Measurements from ENCODE around the gene NRDC.
"Not testable (repeated sequence)": the region's sequence is repeated elsewhere in the genome, so short reads cannot be mapped to it uniquely, and the experiment has no call there.

The NRDC gene

GRCh38 chr1:51878616-51879336 is at the start of gene NRDC:
Gene NRDC, minus strand, starts transcription at chr1:51878727. Its CDS starts 112 bp downstream, at chr1:51878615.
- DNase-seq (ENCODE audit: low read depth) = peak; percentile 96

DNA sequence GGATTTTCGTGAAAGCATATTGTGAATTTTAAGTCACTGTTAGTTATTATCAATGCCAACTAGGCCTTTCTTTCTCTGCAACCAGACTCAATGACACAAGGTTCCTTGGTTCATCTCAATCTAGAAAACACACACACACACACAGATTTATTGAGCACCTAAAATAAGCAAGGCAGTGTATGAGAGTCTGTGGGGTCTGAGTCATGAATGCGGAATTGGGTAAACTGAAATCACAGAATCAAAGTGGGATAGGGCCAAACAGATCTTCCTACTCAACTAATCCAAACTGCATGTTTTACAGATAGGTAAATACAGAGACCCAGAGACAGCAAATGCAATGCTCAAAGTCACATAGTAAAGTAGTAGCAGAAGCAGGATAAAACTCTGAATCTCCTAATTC is 48.5 kb upstream of the NRDC start:
- no peak for DNase-seq (ENCODE audit: low read depth)

- no peak for DNase-seq (ENCODE audit: low read depth)
These were observed 47.8 kb upstream of the NRDC start for GRCh38 chr1:51926171-51926812.

DNA sequence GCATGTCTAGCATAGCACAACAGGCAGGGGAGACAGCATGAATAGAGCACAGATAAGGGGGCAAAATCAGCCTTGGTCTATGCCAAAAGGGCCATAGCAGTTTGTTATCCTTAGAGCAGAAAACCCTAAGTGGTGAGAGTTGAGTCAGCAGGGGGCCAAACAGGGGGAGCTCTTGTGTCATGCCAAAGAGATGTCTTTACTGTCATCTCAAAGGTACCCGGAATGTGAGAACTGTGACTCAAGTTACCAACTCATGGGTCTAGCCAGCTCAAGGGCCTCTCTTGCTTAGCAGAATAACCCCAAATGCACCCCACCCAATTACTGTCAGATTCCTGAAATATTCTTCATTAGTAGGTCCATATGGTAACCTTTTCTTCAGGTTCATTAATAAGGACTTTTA is 45.9 kb upstream of the NRDC start:
- no peak for DNase-seq (ENCODE audit: low read depth)

- no peak for DNase-seq (ENCODE audit: low read depth)
These were observed 43.5 kb upstream of the NRDC start for GRCh38 chr1:51922040-51922439.

DNA sequence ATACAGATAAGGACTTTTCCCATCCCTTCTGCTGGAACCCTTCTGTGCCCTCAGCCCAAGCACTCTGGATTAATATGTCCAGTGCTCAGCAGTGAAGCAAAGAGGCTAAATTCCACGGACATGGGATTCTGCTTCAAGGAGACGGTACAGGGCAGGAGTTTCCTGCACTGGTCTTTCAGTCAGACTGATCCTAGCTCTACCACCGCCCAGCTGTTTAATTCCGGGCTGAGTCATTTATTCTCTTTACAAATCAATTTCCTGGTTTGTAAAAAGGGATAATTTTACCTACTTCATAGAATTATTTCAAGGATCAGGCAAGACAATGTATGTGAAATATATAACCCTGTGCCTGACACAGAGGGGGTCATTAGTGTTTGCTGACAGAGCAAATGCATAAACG is 41.6 kb upstream of the NRDC start:
- DNase-seq (ENCODE audit: low read depth) = no peak

DNA sequence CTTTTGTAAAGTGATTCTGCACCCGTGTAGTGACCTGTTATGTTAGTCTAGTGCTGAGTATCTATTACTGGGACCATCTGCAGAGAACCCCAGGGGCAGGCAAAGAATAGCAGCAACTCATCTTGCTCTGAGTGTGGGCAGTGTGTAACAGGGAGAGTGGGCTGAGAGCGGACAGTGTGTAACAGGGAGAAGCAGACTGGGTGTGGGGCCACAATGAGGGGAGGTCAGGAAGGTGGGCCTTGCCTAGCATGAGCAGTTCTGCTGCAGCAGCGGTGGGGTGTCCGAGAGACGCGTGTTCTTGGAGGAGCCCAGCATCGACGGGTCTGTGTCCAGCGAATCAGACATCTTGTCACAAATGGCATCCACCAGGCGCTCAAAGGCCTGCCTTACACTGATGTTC is 41.2 kb upstream of the NRDC start:
- no peak for DNase-seq (ENCODE audit: low read depth)

DNA sequence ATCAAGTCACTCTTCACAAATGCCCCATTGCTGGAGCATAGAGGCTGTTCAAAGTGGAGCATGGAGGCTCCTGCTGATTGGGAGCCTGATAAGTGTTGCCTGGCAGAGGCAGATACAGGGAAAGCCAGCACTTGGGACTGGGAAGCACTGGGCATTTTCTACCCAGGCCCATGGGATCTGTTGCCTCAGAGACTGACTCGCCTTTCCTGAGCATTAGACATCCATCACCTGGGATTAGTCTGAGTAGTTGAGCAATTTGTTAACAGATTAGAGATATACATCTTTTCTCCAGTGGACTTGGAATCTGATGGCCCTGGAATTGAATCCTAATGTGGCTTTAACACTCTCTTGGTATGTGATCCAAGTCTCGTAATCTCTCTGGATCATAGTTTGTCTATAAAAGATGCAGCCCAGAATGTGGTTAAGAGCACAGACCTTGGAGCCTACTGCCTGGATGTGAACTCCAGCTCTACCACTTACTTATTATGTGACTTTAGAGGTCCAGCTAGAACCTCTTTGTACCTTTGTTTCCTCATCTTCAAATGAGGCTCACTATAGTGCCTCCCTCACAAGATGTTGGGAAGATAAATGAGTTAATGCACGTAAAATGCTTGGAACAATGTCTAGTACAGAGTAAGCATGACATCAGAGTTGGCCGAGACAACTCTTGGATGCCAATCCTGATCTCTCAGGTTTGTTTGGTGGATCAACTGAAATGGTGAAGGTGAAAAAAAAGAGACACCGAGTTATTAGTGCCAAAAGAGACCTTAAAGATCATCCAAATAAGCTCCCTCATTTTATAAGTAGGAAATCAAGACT is 38.3 kb upstream of the NRDC start:
- no peak for DNase-seq (ENCODE audit: low read depth)

GRCh38 chr1:51915951-51916350 is 37.4 kb upstream of the NRDC start:
- DNase-seq (ENCODE audit: low read depth) = no peak

DNA sequence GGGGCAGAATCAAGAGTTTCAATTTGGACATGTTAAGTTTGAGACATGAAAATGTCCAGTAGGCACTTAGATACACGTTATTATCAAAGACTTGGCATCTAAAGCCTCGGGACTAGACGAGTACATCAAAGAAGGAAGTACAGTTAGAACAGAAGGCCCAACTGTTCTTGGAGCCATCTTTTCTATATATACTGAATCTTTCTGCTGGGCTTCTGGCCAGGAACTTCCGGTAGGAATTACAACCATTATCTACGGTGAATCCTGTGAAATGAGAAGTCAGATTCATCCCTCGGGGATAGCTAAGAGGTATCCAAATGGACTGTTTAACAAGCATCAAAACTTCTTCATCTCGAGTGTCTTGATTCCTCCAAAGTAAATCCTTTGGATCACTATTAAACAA is 34.4 kb upstream of the NRDC start:
- no peak for DNase-seq (ENCODE audit: low read depth)

- DNase-seq (ENCODE audit: low read depth) = no peak
These were observed 31.9 kb upstream of the NRDC start for GRCh38 chr1:51910221-51911000.

DNA sequence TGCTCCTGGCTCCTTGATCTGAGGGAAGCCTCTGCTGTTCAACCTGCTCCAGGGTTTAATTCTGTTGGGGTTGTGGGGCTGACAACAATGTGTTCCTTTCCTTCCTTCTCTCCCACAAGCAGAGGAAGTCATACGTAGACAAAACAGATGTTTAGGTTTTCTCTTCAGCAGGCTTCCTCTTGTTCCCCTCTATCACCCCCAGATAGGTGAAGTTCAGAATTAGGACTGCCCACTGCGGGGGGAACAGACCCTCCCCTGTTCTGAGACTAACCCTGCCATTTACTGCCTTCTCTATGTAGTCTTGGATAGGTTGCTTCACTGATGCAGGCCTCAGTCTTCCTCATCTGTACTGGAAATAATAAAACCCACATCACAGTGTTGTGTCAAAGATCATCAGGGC is 30.0 kb upstream of the NRDC start:
- DNase-seq (ENCODE audit: low read depth) = no peak

GRCh38 chr1:51907079-51907702 is 28.7 kb upstream of the NRDC start:
- no peak for DNase-seq (ENCODE audit: low read depth)

GRCh38 chr1:51906306-51907078 is 28.0 kb upstream of the NRDC start:
- DNase-seq (ENCODE audit: low read depth) = no peak

- no peak for DNase-seq (ENCODE audit: low read depth)
These were observed 23.9 kb upstream of the NRDC start for GRCh38 chr1:51902456-51902855.

DNA sequence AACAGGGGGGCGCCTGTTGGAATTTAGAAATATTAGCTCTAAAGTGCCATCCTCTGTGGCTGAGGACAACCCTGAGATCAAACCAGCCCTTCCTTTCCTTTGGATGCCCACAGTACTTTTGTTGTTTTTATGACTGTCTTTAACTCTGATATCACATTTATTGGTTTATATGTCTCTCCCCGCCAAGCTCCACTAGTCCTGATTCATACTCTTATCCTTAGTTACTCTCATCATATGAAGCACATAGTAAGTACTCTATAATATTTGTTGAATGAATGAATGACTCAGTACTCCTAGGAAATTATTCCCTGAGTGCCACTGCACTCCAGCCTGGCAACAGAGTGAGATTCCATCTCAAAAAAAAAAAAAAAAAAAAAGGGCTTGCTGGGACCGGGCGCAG is 22.6 kb upstream of the NRDC start:
- no peak for DNase-seq (ENCODE audit: low read depth)

DNA sequence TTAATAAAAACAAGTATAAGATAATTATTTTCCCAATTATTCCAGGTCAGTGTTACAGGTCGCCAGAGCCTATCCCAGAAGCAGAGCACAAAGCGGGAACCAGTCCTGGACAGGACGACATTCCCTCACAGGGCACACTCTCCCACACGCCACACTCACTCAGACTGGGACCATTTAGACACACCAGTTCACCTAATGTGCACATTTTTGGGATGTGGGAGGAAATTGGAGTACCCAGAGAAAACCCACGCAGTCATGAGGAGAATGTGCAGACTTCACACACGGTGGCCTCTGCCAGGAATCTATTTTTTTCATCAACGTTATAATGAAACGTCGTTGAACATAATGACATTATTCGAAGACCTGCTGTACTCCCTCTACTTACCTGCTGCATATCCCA is 20.5 kb upstream of the NRDC start:
- DNase-seq (ENCODE audit: low read depth) = no peak

- no peak for DNase-seq (ENCODE audit: low read depth)
These were observed 19.7 kb upstream of the NRDC start for GRCh38 chr1:51898090-51898734.

- no peak for DNase-seq (ENCODE audit: low read depth)
These were observed 19.1 kb upstream of the NRDC start for GRCh38 chr1:51897699-51898031.

- DNase-seq (ENCODE audit: low read depth) = not testable (repeated sequence)
These were observed 16.2 kb upstream of the NRDC start for GRCh38 chr1:51894748-51895147.

DNA sequence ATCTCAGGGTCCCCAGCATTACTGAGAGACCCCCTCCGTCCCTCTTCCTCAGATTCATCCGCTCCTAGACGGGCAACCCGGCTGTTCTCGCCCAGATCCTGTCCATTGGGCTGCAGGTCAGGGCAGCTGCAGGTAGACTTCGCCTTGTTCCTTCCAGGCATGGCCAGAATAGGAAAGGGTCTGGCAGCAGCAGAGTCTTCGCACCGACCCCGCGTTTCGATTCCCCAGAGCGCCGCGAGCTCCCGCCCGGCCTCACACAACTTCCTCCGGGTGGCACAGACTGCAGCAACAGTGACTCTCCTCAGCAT is 265 bp downstream of the NRDC start:
- DNase-seq (ENCODE audit: low read depth) = no peak
